H1 (cell line): ENCODE results near the gene LRRC40. TPM values are rescaled to one million over a fixed set of nuclear protein-coding genes. Genes with fewer than 3 reads are reported as not detected.

Experiments
- CTCF ChIA-PET: fragments of 300-600 bp; sonication (Branson Sonifier 250); formaldehyde crosslinking; loops from one replicate; lab custom pipeline; 2021; ENCODE audit not compliant: partially characterized antibody; lab: Charles Lee
- POLR2A ChIA-PET: fragments of 300-600 bp; sonication (Branson Sonifier 250); formaldehyde crosslinking; loops from one replicate; lab custom pipeline; 2021; ENCODE audit warnings: inconsistent platforms; ENCODE audit not compliant: partially characterized antibody; lab: Charles Lee
- DNase-seq, 2 experiments: peaks; one replicate each; pipeline versions ENCODE4 v3.0.0 to v3.0.0-alpha.2; 2010 to 2022; ENCODE audit warnings: low spot score in 2 of 2, low read depth in 1 of 2, mixed read lengths in 1 of 2
- FAIRE-seq: peaks from 2 replicates; lab custom pipeline; 2011; peaks lifted over from hg19 to GRCh38; lab: Jason Lieb, UNC
- H2AFZ ChIP-seq: 2 replicates; pipeline ENCODE4 v1.8.1; 2012; ENCODE audit warnings: low read length, inconsistent platforms
- H2AK5ac ChIP-seq: 2 replicates; pipeline ENCODE4 v1.6.1; 2013; ENCODE audit warnings: low read depth, low read length
- H2BK120ac ChIP-seq: replicated peaks from 2 replicates; pipeline ENCODE3; 2013; ENCODE audit warnings: low read depth, low read length, inconsistent platforms
- H2BK12ac ChIP-seq: 2 replicates; pipeline ENCODE4 v1.6.1; 2013; ENCODE audit warnings: low read depth, low read length
- H2BK15ac ChIP-seq: 2 replicates; pipeline ENCODE4 v1.6.1; 2013; ENCODE audit warnings: low read length
- H2BK20ac ChIP-seq: 2 replicates; pipeline ENCODE4 v1.6.1; 2013; ENCODE audit warnings: low read length
- H2BK5ac ChIP-seq: 2 replicates; pipeline ENCODE4 v1.6.1; 2013; ENCODE audit warnings: low read depth, low read length
- H3K14ac ChIP-seq: 2 replicates; pipeline ENCODE4 v1.6.1; 2013; ENCODE audit warnings: inconsistent platforms; ENCODE audit not compliant: insufficient read length
- H3K18ac ChIP-seq: 2 replicates; pipeline ENCODE4 v1.6.1; 2013; ENCODE audit warnings: low read length; ENCODE audit errors: extremely low read depth
- H3K23ac ChIP-seq: 2 replicates; pipeline ENCODE4 v1.6.1; 2013; ENCODE audit warnings: inconsistent platforms; ENCODE audit not compliant: insufficient read length
- H3K23me2 ChIP-seq: 2 replicates; pipeline ENCODE4 v1.6.1; 2013; ENCODE audit warnings: low read depth, low read length
- H3K27ac ChIP-seq: 2 replicates; pipeline ENCODE4 v1.6.1; 2011; ENCODE audit warnings: low read depth, low read length, inconsistent platforms
- H3K27me3 ChIP-seq, 4 experiments: replicated peaks in 1 of 4; 1 replicate in 1 of 4; 2 replicates in 3 of 4; pipeline versions ENCODE4 v1.6.1 to v1.8.1; 2011 to 2013; ENCODE audit warnings: low read length in 3 of 4, mild to moderate bottlenecking in 3 of 4, inconsistent platforms in 2 of 4, mixed read lengths in 2 of 4, moderate library complexity in 1 of 4; ENCODE audit not compliant: control insufficient read depth in 3 of 4, insufficient read depth in 3 of 4; ENCODE audit errors: extremely low read depth in 1 of 4
- H3K36me3 ChIP-seq, 4 experiments: 2 replicates each; pipeline versions ENCODE4 v1.6.1 to v1.8.1; 2011 to 2013; ENCODE audit warnings: mild to moderate bottlenecking in 4 of 4, low read length in 3 of 4, moderate library complexity in 2 of 4, control low read depth in 1 of 4, inconsistent platforms in 1 of 4; ENCODE audit not compliant: insufficient read depth in 4 of 4, control insufficient read depth in 2 of 4
- H3K4ac ChIP-seq: replicated peaks from 2 replicates; pipeline ENCODE3; 2013; ENCODE audit warnings: low read length, low read depth, mixed read lengths, inconsistent platforms; ENCODE audit not compliant: insufficient read length
- H3K4me1 ChIP-seq, 4 experiments: replicated peaks in 1 of 4; 1 replicate in 1 of 4; 2 replicates in 3 of 4; pipeline versions ENCODE4 v1.6.1 to v1.8.1; 2011 to 2013; ENCODE audit warnings: low read length in 3 of 4, inconsistent platforms in 2 of 4, mixed read lengths in 1 of 4; ENCODE audit not compliant: insufficient read depth in 4 of 4, control insufficient read depth in 3 of 4
- H3K4me2 ChIP-seq, 2 experiments: 2 replicates each; pipeline versions ENCODE4 v1.6.1 to v1.8.1; 2011 to 2013; ENCODE audit warnings: low read depth in 2 of 2, low read length in 2 of 2, control low read depth in 1 of 2, inconsistent platforms in 1 of 2, mild to moderate bottlenecking in 1 of 2; ENCODE audit not compliant: insufficient read depth in 1 of 2
- H3K4me3 ChIP-seq, 4 experiments: fragments of 200-600, 300-600 bp in 1 of 4; sonication (generic), shearing (Covaris generic), sonication (Bioruptor Twin) in 1 of 4; 2 replicates each; pipeline versions ENCODE4 v1.5.1 to v1.8.1; 2011 to 2016; ENCODE audit warnings: low read length in 4 of 4, low read depth in 3 of 4, control low read depth in 2 of 4, inconsistent platforms in 2 of 4, mild to moderate bottlenecking in 2 of 4, mixed read lengths in 1 of 4, moderate library complexity in 1 of 4; ENCODE audit not compliant: insufficient read depth in 2 of 4; ENCODE audit errors: extremely low read depth in 1 of 4
- H3K56ac ChIP-seq: replicated peaks from 2 replicates; pipeline ENCODE3; 2013; ENCODE audit warnings: low read depth, mild to moderate bottlenecking, mixed read lengths, low read length, inconsistent platforms; ENCODE audit not compliant: insufficient read length
- H3K79me1 ChIP-seq: 2 replicates; pipeline ENCODE4 v1.6.1; 2013; ENCODE audit warnings: low read depth, low read length, control low read depth
- H3K79me2 ChIP-seq, 2 experiments: 2 replicates each; pipeline versions ENCODE4 v1.6.1 to v1.8.1; 2012 to 2013; ENCODE audit warnings: low read length in 2 of 2, mild to moderate bottlenecking in 2 of 2, inconsistent platforms in 1 of 2; ENCODE audit not compliant: insufficient read depth in 2 of 2, control insufficient read depth in 1 of 2
- H3K9ac ChIP-seq, 4 experiments: replicated peaks in 1 of 4; 1 replicate in 1 of 4; 2 replicates in 3 of 4; pipeline versions ENCODE4 v1.6.1 to v1.8.1; 2011 to 2013; ENCODE audit warnings: low read depth in 3 of 4, low read length in 3 of 4, control low read depth in 2 of 4, mild to moderate bottlenecking in 2 of 4, moderate library complexity in 2 of 4, inconsistent platforms in 1 of 4; ENCODE audit errors: extremely low read depth in 1 of 4
- H3K9me3 ChIP-seq, 2 experiments: 2 replicates each; pipeline versions ENCODE4 v1.6.1 to v1.8.1; 2012 to 2013; ENCODE audit warnings: mild to moderate bottlenecking in 2 of 2, moderate library complexity in 2 of 2, control low read depth in 1 of 2, inconsistent platforms in 1 of 2, low read depth in 1 of 2, low read length in 1 of 2, mixed read lengths in 1 of 2; ENCODE audit not compliant: insufficient read depth in 2 of 2
- H4K20me1 ChIP-seq, 2 experiments: replicated peaks in 1 of 2; 2 replicates each; pipeline versions ENCODE3 to v1.8.1; 2011 to 2013; ENCODE audit warnings: inconsistent platforms in 2 of 2, low read length in 2 of 2, mild to moderate bottlenecking in 1 of 2; ENCODE audit not compliant: insufficient read depth in 2 of 2, control insufficient read depth in 1 of 2
- H4K5ac ChIP-seq: 2 replicates; pipeline ENCODE4 v1.6.1; 2013; ENCODE audit warnings: low read length, low read depth, mixed read lengths, inconsistent platforms; ENCODE audit not compliant: insufficient read length
- H4K8ac ChIP-seq: 2 replicates; pipeline ENCODE4 v1.8.0; 2013; ENCODE audit warnings: mild to moderate bottlenecking, moderate library complexity, low read length, inconsistent platforms; ENCODE audit not compliant: insufficient read depth; ENCODE audit errors: extremely low read depth
- H4K91ac ChIP-seq: replicated peaks from 2 replicates; pipeline ENCODE3; 2013; ENCODE audit warnings: low read length, mixed read lengths, inconsistent platforms; ENCODE audit not compliant: insufficient read length
- ASH2L ChIP-seq: fragments of 200-600, 300-600 bp; sonication (generic); IDR thresholded peaks from one replicate; pipeline ENCODE4 v1.7.1; 2017; ENCODE audit warnings: low read length
- BACH1 ChIP-seq: IDR thresholded peaks from 2 replicates; pipeline ENCODE4 v1.6.1; 2012; ENCODE audit warnings: low read length, improper control_type of control experiment
- CREB1 ChIP-seq: IDR thresholded peaks from 2 replicates; pipeline ENCODE4 v1.6.1; 2012; ENCODE audit warnings: inconsistent platforms
- EZH2 ChIP-seq: fragments of 200-600 bp; sonication (generic); IDR thresholded peaks from 2 replicates; pipeline ENCODE4 v1.7.1; 2012; ENCODE audit warnings: low read depth, mild to moderate bottlenecking, moderate library complexity, low read length, inconsistent platforms; ENCODE audit not compliant: severe bottlenecking
- HDAC2 ChIP-seq, 2 experiments: fragments of 300-600 bp in 1 of 2; sonication (generic) in 1 of 2; IDR thresholded peaks; 2 replicates each; pipeline ENCODE4 v1.6.1; 2011 to 2012; ENCODE audit warnings: low read depth in 2 of 2, low read length in 2 of 2, mild to moderate bottlenecking in 2 of 2, moderate library complexity in 2 of 2, borderline replicate concordance in 1 of 2, inconsistent platforms in 1 of 2
- JUN ChIP-seq: IDR thresholded peaks from 2 replicates; pipeline ENCODE4 v1.6.1; 2011; ENCODE audit warnings: low read depth, mild to moderate bottlenecking, improper control_type of control experiment, low read length
- PHF8 ChIP-seq: fragments of 200-600 bp; sonication (generic); conservative IDR thresholded peaks from 2 replicates; pipeline ENCODE4 v1.7.1; 2012; ENCODE audit warnings: low read depth, mild to moderate bottlenecking, inconsistent platforms, low read length, moderate library complexity
- POLR2A ChIP-seq, 2 experiments: IDR thresholded peaks; 1 replicate in 1 of 2; 2 replicates in 1 of 2; pipeline ENCODE4 v1.6.1; 2011; ENCODE audit warnings: low read depth in 2 of 2, low read length in 2 of 2, mild to moderate bottlenecking in 2 of 2; ENCODE audit errors: control extremely low read depth in 1 of 2
- POLR2AphosphoS5 ChIP-seq: IDR thresholded peaks from 2 replicates; pipeline ENCODE4 v1.6.1; 2011; ENCODE audit warnings: low read depth, low read length
- RFX5 ChIP-seq: IDR thresholded peaks from 2 replicates; pipeline ENCODE4 v1.6.1; 2011; ENCODE audit warnings: low read depth, low read length, improper control_type of control experiment, borderline replicate concordance
- TAF7 ChIP-seq: optimal IDR thresholded peaks from 2 replicates; pipeline ENCODE3; 2011; ENCODE audit warnings: low read depth, mild to moderate bottlenecking, inconsistent platforms, low read length, moderate library complexity, borderline replicate concordance
- WGBS, 2 experiments: shearing (Covaris generic) in 1 of 2; methylation state at CpG; one replicate each; pipeline versions ENCODE4 v1.1.6 to v1.1.7; 2013 to 2015; ENCODE audit warnings: low lambda C conversion rate in 2 of 2, mixed read lengths in 2 of 2, inconsistent platforms in 1 of 2, low coverage in 1 of 2, missing lambda C conversion rate in 1 of 2; ENCODE audit not compliant: insufficient replicate concordance in 2 of 2, insufficient coverage in 1 of 2, insufficient read length in 1 of 2; ENCODE audit errors: extremely low coverage in 1 of 2, missing lambda C conversion rate in 1 of 2; 5-methylcytosine and 5-hydroxymethylcytosine counted together
- polyA plus RNA-seq, 7 experiments: library from polyadenylated mRNA; depleted of rRNA in 3 of 7; stranded (reverse) in 5 of 7; unstranded in 2 of 7; fragments of >200 nt in 5 of 7; fragments of 200-250 nt in 2 of 7; gene quantifications; 1 replicate in 5 of 7; 2 replicates in 1 of 7; 4 replicates in 1 of 7; pipeline versions ENCODE4 v1.2.1 to v1.2.3, GENCODE V29; 2011 to 2013; ENCODE audit warnings: missing spikeins in 2 of 7, mixed read lengths in 2 of 7
- total RNA-seq: library from RNA; stranded (reverse); fragmentation: NEBNext Ultra II Directional; extraction: Animal tissue kit (Norgen Biotek cat#: 25700); gene quantifications from 2 replicates; pipeline ENCODE4 v1.2.1, GENCODE V29; 2021

The LRRC40 gene
- total and polyA plus RNA-seq, 2 of the 8 experiments (the other 6 are each of a cell fraction or from before 2014, with no cell fraction given): 13.4 to 30.8 TPM

DNA sequence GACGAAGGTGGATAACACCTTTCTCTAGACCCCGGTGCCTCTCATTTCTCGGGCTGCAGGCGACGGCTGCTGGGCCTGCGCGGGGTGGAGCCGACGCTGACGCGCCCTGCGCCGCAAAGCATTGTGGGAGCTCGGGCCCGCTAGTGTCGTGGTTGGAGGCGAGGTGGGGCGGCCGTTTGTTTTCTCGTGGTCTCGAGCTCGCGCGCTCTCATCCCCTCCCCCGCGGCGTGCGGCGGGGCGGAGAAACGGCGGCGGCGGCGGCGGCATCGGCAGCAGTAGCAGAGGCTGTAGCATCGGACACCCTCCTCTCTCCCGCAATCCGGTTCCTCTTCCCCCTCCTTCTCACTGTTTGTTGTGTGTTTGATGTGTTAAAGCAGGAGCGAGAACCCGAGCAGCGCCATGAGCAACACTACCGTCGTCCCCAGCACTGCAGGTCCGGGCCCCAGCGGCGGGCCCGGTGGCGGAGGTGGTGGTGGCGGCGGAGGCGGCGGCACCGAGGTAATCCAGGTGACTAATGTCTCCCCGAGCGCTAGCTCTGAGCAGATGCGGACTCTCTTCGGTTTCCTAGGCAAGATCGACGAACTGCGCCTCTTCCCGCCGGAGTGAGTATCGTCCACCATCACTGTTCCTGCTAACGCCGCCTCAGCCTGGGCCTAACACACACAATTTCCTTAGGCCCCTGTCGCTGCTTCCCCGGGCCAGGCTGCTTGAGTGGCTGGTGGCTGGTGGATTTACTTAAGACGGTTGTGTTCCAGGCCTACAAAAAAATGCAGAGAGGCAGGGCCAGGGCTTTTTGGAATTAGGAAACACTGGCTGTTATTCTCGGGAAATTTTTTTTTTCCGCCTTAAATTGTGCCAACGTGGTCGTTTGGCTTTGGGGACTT is 16.1 kb upstream of the LRRC40 start, which contains the start of gene SRSF11:
Gene SRSF11, plus strand, starts transcription at position 143 of the 884 bp plus-strand sequence. Its CDS starts 257 bp downstream, at position 400.
- peak within 1 kb of the TSS; percentile 96 for H2BK5ac ChIP-seq
- ChIA-PET POLR2A (interaction anchor here (0.6 to 3.1 kb wide), 20 partner anchors 8 to 1979 kb away, joined by 3 to 67 read pairs (median 3); partner anchors contain the start of genes ANKRD13C, CTH and LRRC40), CTCF (interaction anchor here (0.7 to 1.3 kb wide), 5 partner anchors 10 to 174 kb away, joined by 3 to 6 read pairs (median 4); no protein-coding TSS in a partner anchor)
- peak within 1 kb of the TSS; percentile 96 to 98 (median 98) for H3K9ac ChIP-seq
- H3K36me3 ChIP-seq: peaks cover 5 to 34% (median 15%) of the 10 kb centered on the region in 4 experiments; a peak in 7 of 8 replicates
- H3K18ac ChIP-seq: peak within 1 kb of the TSS; percentile 99
- peak; percentile 73 to 98 for DNase-seq
- no peak within 1 kb of the TSS for H2BK20ac ChIP-seq
- peak within 1 kb of the TSS; percentile 96 for H4K8ac ChIP-seq
- no peak within 1 kb of the TSS for H2BK15ac ChIP-seq
- peaks cover 27 to 82% of the 10 kb centered on the region in 2 experiments for H3K79me2 ChIP-seq
- H3K27me3 ChIP-seq: no peaks in the 10 kb centered on the region
- no peaks in the 10 kb centered on the region for H3K9me3 ChIP-seq
- H3K4me2 ChIP-seq: peak within 1 kb of the TSS; percentile 59 to 60
- H3K23me2 ChIP-seq: no peaks in the 10 kb centered on the region
- no peaks in the 10 kb centered on the region for H3K4me1 ChIP-seq
- peak within 1 kb of the TSS; percentile 42; the same call in 1 of the 2 replicates for H2AFZ ChIP-seq
- peak within 1 kb of the TSS; percentile 92 to 95 (median 94) for H3K4me3 ChIP-seq
- H4K5ac ChIP-seq: peak within 1 kb of the TSS; percentile 98
- peak within 1 kb of the TSS; percentile 92 for H2BK120ac ChIP-seq
- WGBS, 2 experiments: 1% methylated on average over 62 of the region's 74 CpGs; no CpG with 5 or more reads in 1 of the 2 experiments
- FAIRE-seq: no peak
- peak within 1 kb of the TSS; percentile 98 for H4K91ac ChIP-seq
- peak within 1 kb of the TSS; percentile 42; the same call in 1 of the 2 replicates for H2BK12ac ChIP-seq
- H3K4ac ChIP-seq: peak within 1 kb of the TSS; percentile 99
- no peak within 1 kb of the TSS for H3K23ac ChIP-seq
- peaks cover 8 to 10% of the 10 kb centered on the region in 2 experiments for H4K20me1 ChIP-seq
- H3K14ac ChIP-seq: peak within 1 kb of the TSS; percentile 17
- H3K79me1 ChIP-seq: no peaks in the 10 kb centered on the region
- no peak within 1 kb of the TSS; the same call in 1 of the 2 replicates for H2AK5ac ChIP-seq
- H3K27ac ChIP-seq: peak within 1 kb of the TSS; percentile 94
- peak within 1 kb of the TSS; percentile 82 for H3K56ac ChIP-seq
- no peak for TF ChIP-seq RFX5
- no peak for TF ChIP-seq EZH2
- peak; percentile 97 for TF ChIP-seq POLR2AphosphoS5
- peak; percentile 75 to 99 for TF ChIP-seq POLR2A (IDR thresholded peaks at IDR 0.05; ENCODE audit: control extremely low read depth in 1 of 2, low read depth in 2 of 2, low read length in 2 of 2)
- peak; percentile 51 to 85; a peak in 1 of 4 replicates for TF ChIP-seq HDAC2 (IDR thresholded peaks at IDR 0.05; ENCODE audit: borderline replicate concordance in 1 of 2, low read depth in 2 of 2, low read length in 2 of 2)
- TF ChIP-seq PHF8: peak; percentile 97
- no peak for TF ChIP-seq JUN
- peak; percentile 98 for TF ChIP-seq ASH2L
- TF ChIP-seq CREB1: peak; percentile 86
- TF ChIP-seq BACH1: peak; percentile 90
- TF ChIP-seq TAF7: peak; percentile 90
